ENCODE results near the gene MYL9.

DNA sequence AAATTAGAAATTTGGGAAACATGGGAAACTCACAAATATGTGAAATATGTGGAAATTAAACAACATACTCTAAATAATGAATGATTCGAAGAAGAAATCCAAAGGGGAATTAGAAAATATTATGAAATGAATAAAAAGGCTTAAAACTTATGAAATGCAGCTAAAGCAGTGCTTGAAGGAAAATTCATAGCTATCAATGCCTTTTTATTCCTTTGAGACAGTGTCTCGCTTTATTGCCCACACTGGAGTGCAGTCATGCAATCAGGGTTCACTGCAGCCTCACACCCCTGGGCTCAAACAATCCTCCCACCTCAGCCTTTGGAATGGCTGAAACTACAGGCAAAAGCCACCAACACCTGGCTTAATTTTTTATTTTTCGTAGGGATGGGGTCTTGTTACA is 24.2 kb downstream of the MYL9 start:
- TF ChIP-seq, protein P1, sequence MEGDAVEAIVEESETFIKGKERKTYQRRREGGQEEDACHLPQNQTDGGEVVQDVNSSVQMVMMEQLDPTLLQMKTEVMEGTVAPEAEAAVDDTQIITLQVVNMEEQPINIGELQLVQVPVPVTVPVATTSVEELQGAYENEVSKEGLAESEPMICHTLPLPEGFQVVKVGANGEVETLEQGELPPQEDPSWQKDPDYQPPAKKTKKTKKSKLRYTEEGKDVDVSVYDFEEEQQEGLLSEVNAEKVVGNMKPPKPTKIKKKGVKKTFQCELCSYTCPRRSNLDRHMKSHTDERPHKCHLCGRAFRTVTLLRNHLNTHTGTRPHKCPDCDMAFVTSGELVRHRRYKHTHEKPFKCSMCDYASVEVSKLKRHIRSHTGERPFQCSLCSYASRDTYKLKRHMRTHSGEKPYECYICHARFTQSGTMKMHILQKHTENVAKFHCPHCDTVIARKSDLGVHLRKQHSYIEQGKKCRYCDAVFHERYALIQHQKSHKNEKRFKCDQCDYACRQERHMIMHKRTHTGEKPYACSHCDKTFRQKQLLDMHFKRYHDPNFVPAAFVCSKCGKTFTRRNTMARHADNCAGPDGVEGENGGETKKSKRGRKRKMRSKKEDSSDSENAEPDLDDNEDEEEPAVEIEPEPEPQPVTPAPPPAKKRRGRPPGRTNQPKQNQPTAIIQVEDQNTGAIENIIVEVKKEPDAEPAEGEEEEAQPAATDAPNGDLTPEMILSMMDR (IDR thresholded peaks at IDR 0.05) = no peak
- no peak for TF ChIP-seq EZH2 (IDR thresholded peaks at IDR 0.05; ENCODE audit: borderline replicate concordance, insufficient read depth, low read depth, low read length, poor library complexity, severe bottlenecking)

All from B cell (primary cell).